HEK293T (cell line): ENCODE results near the gene DENND2D.

Experiments used
- CTBP1 ChIP-seq: fragments of 450-650 bp; IDR thresholded peaks from 2 replicates; pipeline ENCODE4 v1.6.1; 2016; ENCODE audit warnings: borderline replicate concordance
- ELF4 ChIP-seq: fragments of 450-650 bp; IDR thresholded peaks from 2 replicates; pipeline ENCODE4 v1.6.1; 2017; ENCODE audit warnings: antibody characterized with exemption
- FOXA1 ChIP-seq: fragments of 450-650 bp; IDR thresholded peaks from 2 replicates; pipeline ENCODE4 v1.6.1; 2016; ENCODE audit warnings: mild to moderate bottlenecking
- FOXK2 ChIP-seq: fragments of 450-650 bp; IDR thresholded peaks from 2 replicates; pipeline ENCODE4 v1.6.1; 2016; ENCODE audit warnings: mild to moderate bottlenecking
- FOXM1 ChIP-seq: fragments of 450-650 bp; IDR thresholded peaks from 2 replicates; pipeline ENCODE4 v1.6.1; 2017; ENCODE audit warnings: mild to moderate bottlenecking, borderline replicate concordance
- SP1 ChIP-seq: fragments of 450-650 bp; IDR thresholded peaks from 2 replicates; pipeline ENCODE4 v1.6.1; 2017
- SUZ12 ChIP-seq: fragments of 450-650 bp; IDR thresholded peaks from 2 replicates; pipeline ENCODE4 v1.6.1; 2016; ENCODE audit warnings: mild to moderate bottlenecking
- TARDBP ChIP-seq: fragments of 450-650 bp; IDR thresholded peaks from 2 replicates; pipeline ENCODE4 v1.6.1; 2016
- TF ChIP-seq, protein P1 (sequence below): fragments of 450-650 bp; IDR thresholded peaks from 2 replicates; pipeline ENCODE4 v1.6.1; 2016

DNA sequence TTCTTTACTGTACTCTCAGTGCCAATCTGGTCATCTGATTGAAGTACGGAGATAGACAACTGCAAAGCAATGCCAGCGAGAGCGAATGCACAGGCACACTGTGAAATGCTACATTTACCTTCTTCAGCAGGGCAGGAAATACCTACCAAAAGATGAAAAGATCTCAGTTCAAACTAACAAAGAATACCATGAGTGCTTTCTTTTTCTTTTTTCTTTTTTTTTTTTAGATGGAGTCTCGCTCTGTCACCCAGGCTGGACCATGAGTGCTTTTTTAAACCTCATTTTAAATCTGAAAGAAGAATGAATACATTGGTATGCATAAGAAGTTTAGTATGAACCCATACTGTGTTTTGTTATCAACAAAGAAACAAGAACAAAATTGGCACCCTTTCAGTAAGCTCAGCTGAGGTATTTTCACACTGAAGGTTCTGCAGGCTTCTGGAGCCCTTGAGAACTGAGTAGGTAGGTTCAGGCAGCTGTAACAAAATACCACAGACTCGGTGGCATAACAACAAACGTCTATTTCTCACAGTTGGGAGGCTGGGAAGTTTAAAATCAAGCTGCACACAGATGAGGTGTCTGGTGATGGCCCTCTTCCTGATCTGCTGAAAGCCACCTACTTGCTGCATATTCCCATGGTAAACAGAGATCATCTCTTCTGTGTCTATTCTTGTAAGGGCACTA is 25.4 kb upstream of the DENND2D start:
- no peak for TF ChIP-seq SP1
- TF ChIP-seq TARDBP = no peak
- no peak for TF ChIP-seq CTBP1
- TF ChIP-seq SUZ12 = no peak
- no peak for TF ChIP-seq FOXK2
- no peak for TF ChIP-seq FOXM1
- TF ChIP-seq ELF4 = no peak
- TF ChIP-seq, protein P1, sequence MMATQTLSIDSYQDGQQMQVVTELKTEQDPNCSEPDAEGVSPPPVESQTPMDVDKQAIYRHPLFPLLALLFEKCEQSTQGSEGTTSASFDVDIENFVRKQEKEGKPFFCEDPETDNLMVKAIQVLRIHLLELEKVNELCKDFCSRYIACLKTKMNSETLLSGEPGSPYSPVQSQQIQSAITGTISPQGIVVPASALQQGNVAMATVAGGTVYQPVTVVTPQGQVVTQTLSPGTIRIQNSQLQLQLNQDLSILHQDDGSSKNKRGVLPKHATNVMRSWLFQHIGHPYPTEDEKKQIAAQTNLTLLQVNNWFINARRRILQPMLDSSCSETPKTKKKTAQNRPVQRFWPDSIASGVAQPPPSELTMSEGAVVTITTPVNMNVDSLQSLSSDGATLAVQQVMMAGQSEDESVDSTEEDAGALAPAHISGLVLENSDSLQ = no peak
- TF ChIP-seq FOXA1 = no peak
